Nephron (organoid): Measurements from ENCODE around the gene IFNA14.
A peak's percentile ranks its signal among the peaks of the same experiment; 100 is the strongest.
"Not testable (repeated sequence)": the region's sequence is repeated elsewhere in the genome, so short reads cannot be mapped to it uniquely, and the experiment has no call there.

Experiments used
- H3K27ac Mint-ChIP-seq, 3 experiments: 2 replicates each; pipeline ENCODE4 v1.8.0; 2020; ENCODE audit warnings: mixed read lengths in 3 of 3, mild to moderate bottlenecking in 2 of 3, moderate library complexity in 1 of 3
- H3K27me3 Mint-ChIP-seq: 2 replicates; pipeline ENCODE4 v1.8.0; 2021; ENCODE audit warnings: low read depth, mild to moderate bottlenecking, moderate library complexity, mixed read lengths
- H3K36me3 Mint-ChIP-seq: 2 replicates; pipeline ENCODE4 v1.8.0; 2020; ENCODE audit warnings: low read depth, mixed read lengths
- H3K4me1 Mint-ChIP-seq: 2 replicates; pipeline ENCODE4 v1.8.0; 2020; ENCODE audit warnings: mixed read lengths
- H3K4me3 Mint-ChIP-seq, 3 experiments: 2 replicates each; pipeline ENCODE4 v1.8.0; 2020; ENCODE audit warnings: mild to moderate bottlenecking in 3 of 3, mixed read lengths in 3 of 3, moderate library complexity in 2 of 3
- H3K9me3 Mint-ChIP-seq: 2 replicates; pipeline ENCODE4 v1.8.0; 2020; ENCODE audit warnings: mixed read lengths
- CTCF ChIP-seq, 3 experiments: fragments of 200-600 bp; sonication (generic); IDR thresholded peaks; one replicate each; pipeline ENCODE4 v1.5.0; 2021; ENCODE audit warnings: antibody characterized with exemption in 3 of 3; ENCODE audit not compliant: unreplicated experiment in 3 of 3

The IFNA14 gene

GRCh38 chr9:21234153-21234687 lies 5.6 kb downstream of the IFNA14 start:
- no peaks in the 10 kb centered on the region for H3K4me1 Mint-ChIP-seq
- peaks cover 5% of the 10 kb centered on the region for H3K27me3 Mint-ChIP-seq
- H3K36me3 Mint-ChIP-seq = no peaks in the 10 kb centered on the region
- no peak overlapping the region for H3K27ac Mint-ChIP-seq
- TF ChIP-seq CTCF (IDR thresholded peaks at IDR 0.05; ENCODE audit: unreplicated experiment in 3 of 3) = no peak
- no peaks in the 10 kb centered on the region for H3K9me3 Mint-ChIP-seq
- H3K4me3 Mint-ChIP-seq = no peak overlapping the region

GRCh38 chr9:21233258-21233657 lies 6.5 kb downstream of the IFNA14 start:
- H3K9me3 Mint-ChIP-seq = no peaks in the 10 kb centered on the region
- no peaks in the 10 kb centered on the region for H3K4me1 Mint-ChIP-seq
- no peaks in the 10 kb centered on the region for H3K36me3 Mint-ChIP-seq
- no peak overlapping the region for H3K4me3 Mint-ChIP-seq
- peaks cover 5% of the 10 kb centered on the region for H3K27me3 Mint-ChIP-seq
- TF ChIP-seq CTCF (IDR thresholded peaks at IDR 0.05; ENCODE audit: unreplicated experiment in 3 of 3) = no peak
- no peak overlapping the region for H3K27ac Mint-ChIP-seq

GRCh38 chr9:21228122-21228521 lies 11.7 kb downstream of the IFNA14 start, which contains the start of gene IFNA17:
Gene IFNA17 (minus strand): TSS chr9:21228222. CDS start chr9:21228173, 49 bp downstream.
- Mint-ChIP-seq H3K27ac (no peak within 1 kb of the TSS), H3K36me3 (no peaks in the 10 kb centered on the region), H3K9me3 (no peaks in the 10 kb centered on the region), H3K27me3 (no peaks in the 10 kb centered on the region), H3K4me3 (no peak within 1 kb of the TSS), H3K4me1 (no peaks in the 10 kb centered on the region)
- no peak for TF ChIP-seq CTCF (IDR thresholded peaks at IDR 0.05; ENCODE audit: unreplicated experiment in 3 of 3)

GRCh38 chr9:21217211-21217610 lies 22.6 kb downstream of the IFNA14 start, which contains the start of gene IFNA16:
Gene IFNA16 (minus strand): TSS chr9:21217311. CDS start chr9:21217305, 6 bp downstream.
- H3K4me1 Mint-ChIP-seq, H3K36me3 Mint-ChIP-seq, H3K9me3 Mint-ChIP-seq, H3K27me3 Mint-ChIP-seq, H3K27ac Mint-ChIP-seq, H3K4me3 Mint-ChIP-seq: not testable (repeated sequence)

GRCh38 chr9:21213411-21214326 lies 26.1 kb downstream of the IFNA14 start:
- H3K27me3 Mint-ChIP-seq, H3K4me3 Mint-ChIP-seq, H3K4me1 Mint-ChIP-seq, H3K36me3 Mint-ChIP-seq, H3K27ac Mint-ChIP-seq, H3K9me3 Mint-ChIP-seq: not testable (repeated sequence)
- peak in 2 of 3 experiments; percentile 9 to 14 for TF ChIP-seq CTCF (IDR thresholded peaks at IDR 0.05; ENCODE audit: unreplicated experiment in 3 of 3)

- not testable (repeated sequence) for H3K4me3 Mint-ChIP-seq, H3K27ac Mint-ChIP-seq, H3K27me3 Mint-ChIP-seq, H3K9me3 Mint-ChIP-seq, H3K36me3 Mint-ChIP-seq, H3K4me1 Mint-ChIP-seq
Observed at GRCh38 chr9:21212160-21212559, 27.6 kb downstream of the IFNA14 start.

GRCh38 chr9:21210782-21211181 lies 29.0 kb downstream of the IFNA14 start:
- H3K27me3 Mint-ChIP-seq, H3K4me3 Mint-ChIP-seq, H3K27ac Mint-ChIP-seq, H3K4me1 Mint-ChIP-seq, H3K36me3 Mint-ChIP-seq, H3K9me3 Mint-ChIP-seq: not testable (repeated sequence)
